H9 (cell line): ENCODE data around the gene UFSP1. TPM values are rescaled to one million over a fixed set of nuclear protein-coding genes. Genes with fewer than 3 reads are reported as not detected.
A peak's percentile ranks its signal among the peaks of the same experiment; 100 is the strongest.

Source experiments
- DNase-seq: peaks from one replicate; pipeline ENCODE4 v3.0.0-alpha.2; 2017
- H2AFZ ChIP-seq: one replicate; pipeline ENCODE4 v1.6.1; 2013; ENCODE audit warnings: mild to moderate bottlenecking, low read length, control low read depth, moderate library complexity
- H2AK5ac ChIP-seq: 2 replicates; pipeline ENCODE4 v1.6.1; 2013; ENCODE audit warnings: low read length, control low read depth, mixed read lengths; ENCODE audit not compliant: insufficient read length
- H2BK120ac ChIP-seq: one replicate; pipeline ENCODE4 v1.6.1; 2013; ENCODE audit warnings: low read depth, mild to moderate bottlenecking, low read length, control low read depth, inconsistent platforms; ENCODE audit not compliant: poor library complexity, severe bottlenecking
- H2BK12ac ChIP-seq: 2 replicates; pipeline ENCODE4 v1.6.1; 2013; ENCODE audit warnings: low read length, control low read depth, mixed read lengths, low read depth; ENCODE audit not compliant: insufficient read length
- H2BK15ac ChIP-seq: 2 replicates; pipeline ENCODE4 v1.6.1; 2013; ENCODE audit warnings: low read depth, low read length, control low read depth
- H2BK20ac ChIP-seq: one replicate; pipeline ENCODE4 v1.6.1; 2013; ENCODE audit warnings: low read depth, mild to moderate bottlenecking, low read length, control low read depth, inconsistent platforms; ENCODE audit not compliant: poor library complexity, severe bottlenecking
- H2BK5ac ChIP-seq: 2 replicates; pipeline ENCODE4 v1.6.1; 2013; ENCODE audit warnings: low read length, control low read depth, mixed read lengths; ENCODE audit not compliant: insufficient read length
- H3K14ac ChIP-seq: 2 replicates; pipeline ENCODE4 v1.6.1; 2013; ENCODE audit warnings: low read length, control low read depth; ENCODE audit not compliant: insufficient read depth
- H3K18ac ChIP-seq: 2 replicates; pipeline ENCODE4 v1.6.1; 2013; ENCODE audit warnings: low read depth, mild to moderate bottlenecking, mixed read lengths, low read length, control low read depth; ENCODE audit not compliant: insufficient read length
- H3K23ac ChIP-seq: 2 replicates; pipeline ENCODE4 v1.6.1; 2013; ENCODE audit warnings: low read length, control low read depth, mixed read lengths, low read depth; ENCODE audit not compliant: insufficient read length
- H3K23me2 ChIP-seq: 2 replicates; pipeline ENCODE4 v1.6.1; 2013; ENCODE audit warnings: low read depth, mild to moderate bottlenecking, mixed read lengths, low read length, control low read depth; ENCODE audit not compliant: insufficient read length, poor library complexity, severe bottlenecking
- H3K27ac ChIP-seq: 2 replicates; pipeline ENCODE4 v1.5.1; 2013; ENCODE audit warnings: low read length, control low read depth, mixed read lengths, low read depth; ENCODE audit not compliant: insufficient read length
- H3K27me3 ChIP-seq: 2 replicates; pipeline ENCODE4 v1.6.1; 2013; ENCODE audit warnings: low read length, control low read depth, inconsistent platforms; ENCODE audit not compliant: insufficient read depth
- H3K4ac ChIP-seq: 2 replicates; pipeline ENCODE4 v1.6.1; 2013; ENCODE audit warnings: low read depth, mild to moderate bottlenecking, control low read depth, inconsistent platforms, low read length, moderate library complexity
- H3K4me1 ChIP-seq: 2 replicates; pipeline ENCODE4 v1.6.1; 2013; ENCODE audit warnings: low read length, control low read depth, inconsistent platforms; ENCODE audit not compliant: insufficient read depth
- H3K4me2 ChIP-seq: 2 replicates; pipeline ENCODE4 v1.6.1; 2013; ENCODE audit warnings: low read length, control low read depth, mixed read lengths; ENCODE audit not compliant: insufficient read length, insufficient read depth
- H3K56ac ChIP-seq: 2 replicates; pipeline ENCODE4 v1.6.1; 2013; ENCODE audit warnings: low read depth, mild to moderate bottlenecking, mixed read lengths, low read length, control low read depth; ENCODE audit not compliant: insufficient read length
- H3K79me1 ChIP-seq: 2 replicates; pipeline ENCODE4 v1.6.1; 2013; ENCODE audit warnings: low read depth, mild to moderate bottlenecking, moderate library complexity, low read length, control low read depth, inconsistent platforms; ENCODE audit not compliant: insufficient read depth, poor library complexity, severe bottlenecking
- H3K79me2 ChIP-seq: 2 replicates; pipeline ENCODE4 v1.6.1; 2013; ENCODE audit warnings: low read length, control low read depth, inconsistent platforms; ENCODE audit not compliant: insufficient read depth
- H3K9ac ChIP-seq: 2 replicates; pipeline ENCODE4 v1.6.1; 2013; ENCODE audit warnings: low read length, control low read depth, mixed read lengths; ENCODE audit not compliant: insufficient read length; ENCODE audit errors: extremely low read depth
- H3K9me3 ChIP-seq: one replicate; pipeline ENCODE4 v1.6.1; 2013; ENCODE audit warnings: low read depth, low read length, inconsistent platforms; ENCODE audit not compliant: control insufficient read depth
- H3T11ph ChIP-seq: one replicate; pipeline ENCODE4 v1.6.1; 2013; ENCODE audit warnings: mild to moderate bottlenecking, low read length, control low read depth, inconsistent platforms
- H4K20me1 ChIP-seq: one replicate; pipeline ENCODE4 v1.6.1; 2013; ENCODE audit not compliant: control insufficient read depth, insufficient read length, insufficient read depth
- H4K5ac ChIP-seq: 2 replicates; pipeline ENCODE4 v1.6.1; 2013; ENCODE audit warnings: low read depth, mild to moderate bottlenecking, mixed read lengths, low read length, control low read depth; ENCODE audit not compliant: insufficient read length
- H4K8ac ChIP-seq: replicated peaks from 2 replicates; pipeline ENCODE4 v1.6.1; 2013; ENCODE audit warnings: low read length, control low read depth, mixed read lengths, low read depth; ENCODE audit not compliant: insufficient read length
- H4K91ac ChIP-seq: 2 replicates; pipeline ENCODE4 v1.6.1; 2013; ENCODE audit warnings: low read depth, mild to moderate bottlenecking, moderate library complexity, mixed read lengths, low read length, control low read depth; ENCODE audit not compliant: insufficient read length
- H3K27ac Mint-ChIP-seq, 3 experiments: 2 replicates in 2 of 3; 3 replicates in 1 of 3; pipeline ENCODE4 v1.8.0; 2020 to 2021; ENCODE audit warnings: mixed read lengths in 3 of 3, mild to moderate bottlenecking in 1 of 3, moderate library complexity in 1 of 3
- H3K27me3 Mint-ChIP-seq: 2 replicates; pipeline ENCODE4 v1.8.0; 2021; ENCODE audit warnings: low read depth, mild to moderate bottlenecking, moderate library complexity, mixed read lengths
- H3K36me3 Mint-ChIP-seq, 3 experiments: 2 replicates in 2 of 3; 3 replicates in 1 of 3; pipeline ENCODE4 v1.8.0; 2020 to 2021; ENCODE audit warnings: low read depth in 3 of 3, mixed read lengths in 3 of 3; ENCODE audit not compliant: insufficient read depth in 1 of 3
- H3K4me1 Mint-ChIP-seq, 2 experiments: 2 replicates each; pipeline ENCODE4 v1.8.0; 2020; ENCODE audit warnings: mixed read lengths in 2 of 2
- H3K4me3 Mint-ChIP-seq, 2 experiments: 2 replicates in 1 of 2; 3 replicates in 1 of 2; pipeline ENCODE4 v1.8.0; 2020 to 2021; ENCODE audit warnings: mild to moderate bottlenecking in 2 of 2, mixed read lengths in 2 of 2, moderate library complexity in 1 of 2
- H3K9me3 Mint-ChIP-seq, 2 experiments: 2 replicates in 1 of 2; 3 replicates in 1 of 2; pipeline ENCODE4 v1.8.0; 2020; ENCODE audit warnings: mild to moderate bottlenecking in 2 of 2, mixed read lengths in 2 of 2, moderate library complexity in 1 of 2
- CTCF ChIP-seq: fragments of 200-600 bp; sonication (generic); conservative IDR thresholded peaks from 3 replicates; pipeline ENCODE4 v1.8.0; 2021; ENCODE audit warnings: antibody characterized with exemption, mild to moderate bottlenecking
- WGBS: extraction: QIAGEN DNeasy Blood & Tissue Kit; methylation state at CpG from one replicate; pipeline ENCODE4 v1.1.7; 2013; ENCODE audit warnings: missing lambda C conversion rate, low lambda C conversion rate, mixed read lengths; ENCODE audit not compliant: insufficient read length; ENCODE audit errors: extremely low coverage; 5-methylcytosine and 5-hydroxymethylcytosine counted together
- total RNA-seq: library from RNA; stranded (reverse); gene quantifications from 2 replicates; pipeline ENCODE4 v1.2.1, GENCODE V29; 2021

UFSP1 gene
- total RNA-seq, 1 experiment from 2014 or later, result 4.3 TPM

- no peak for TF ChIP-seq CTCF
- Histone ChIP-seq H3K23ac (no peak overlapping the region), H3K18ac (peak overlapping the region; percentile 51), H3K56ac (no peak overlapping the region), H2BK15ac (no peak overlapping the region), H3T11ph (no peak overlapping the region), H3K4ac (no peak overlapping the region; the same call in 1 of the 2 replicates), H3K23me2 (peaks cover 33% of the 10 kb centered on the region), H2AK5ac (no peak overlapping the region), H2BK12ac (no peak overlapping the region), H3K14ac (peak overlapping the region; percentile 75; the same call in 1 of the 2 replicates), H3K4me2 (peak overlapping the region; percentile 54), H3K79me2 (peaks cover 6% of the 10 kb centered on the region; the same call in 1 of the 2 replicates), H4K20me1 (no peaks in the 10 kb centered on the region), H3K79me1 (no peaks in the 10 kb centered on the region), H2BK120ac (no peak overlapping the region), H3K4me1 (peaks cover 2% of the 10 kb centered on the region; the same call in 1 of the 2 replicates), H4K8ac (no peak overlapping the region), H3K27ac (no peak overlapping the region), H3K9me3 (no peaks in the 10 kb centered on the region), H3K9ac (peak overlapping the region; percentile 2), H2BK5ac (peak overlapping the region; percentile 31), H4K91ac (no peak overlapping the region), H3K27me3 (peaks cover under 1% of the 10 kb centered on the region; the same call in 1 of the 2 replicates), H2BK20ac (no peak overlapping the region), H4K5ac (no peak overlapping the region), H2AFZ (no peak overlapping the region)
- H3K4me3 Mint-ChIP-seq, result peak overlapping the region; percentile 80 to 93
- DNase-seq, result peak; percentile 56
- peaks cover 25 to 31% (median 28%) of the 10 kb centered on the region in 3 experiments for H3K36me3 Mint-ChIP-seq
- peaks cover 7% of the 10 kb centered on the region for H3K27me3 Mint-ChIP-seq
- H3K9me3 Mint-ChIP-seq, result no peaks in the 10 kb centered on the region; a peak in 2 of 5 replicates
- WGBS, result no CpG with 5 or more reads among the region's 43 CpGs
- peaks cover 38 to 41% of the 10 kb centered on the region in 2 experiments for H3K4me1 Mint-ChIP-seq
- peak overlapping the region; percentile 91 to 94 (median 93) for H3K27ac Mint-ChIP-seq
Measured at GRCh38 chr7:100890653-100891567, 1.4 kb upstream of the UFSP1 start.
